ENCODE measurements around the gene KCNJ15.

KCNJ15 gene

GRCh38 chr21:38299671-38300070, 42.9 kb downstream of the KCNJ15 start:
- DNase-seq (ENCODE audit: low read depth), result no peak

GRCh38 chr21:38300141-38300578, 43.4 kb downstream of the KCNJ15 start:
- DNase-seq (ENCODE audit: low read depth), result no peak

- DNase-seq (ENCODE audit: low read depth), result no peak
Observed at GRCh38 chr21:38301321-38302214, 44.8 kb downstream of the KCNJ15 start.

- DNase-seq (ENCODE audit: low read depth), result peak; percentile 95
Observed at GRCh38 chr21:38303300-38303699, 46.5 kb downstream of the KCNJ15 start.

- peak; percentile 81 for DNase-seq (ENCODE audit: low read depth)
Observed at GRCh38 chr21:38306433-38307141, 49.8 kb downstream of the KCNJ15 start.

- DNase-seq (ENCODE audit: low read depth), result no peak
Observed at GRCh38 chr21:38307771-38308531, 51.2 kb downstream of the KCNJ15 start.

- no peak for DNase-seq (ENCODE audit: low read depth)
Observed at GRCh38 chr21:38308532-38309119, 51.8 kb downstream of the KCNJ15 start.

GRCh38 chr21:38310646-38311485, 54.1 kb downstream of the KCNJ15 start:
- DNase-seq (ENCODE audit: low read depth), result no peak

- DNase-seq (ENCODE audit: low read depth), result no peak
Observed at GRCh38 chr21:38311765-38312164, 55.0 kb downstream of the KCNJ15 start.

- no peak for DNase-seq (ENCODE audit: low read depth)
Observed at GRCh38 chr21:38312822-38313221, 56.0 kb downstream of the KCNJ15 start.

GRCh38 chr21:38314558-38314957, 57.8 kb downstream of the KCNJ15 start:
- no peak for DNase-seq (ENCODE audit: low read depth)

- no peak for DNase-seq (ENCODE audit: low read depth)
Observed at GRCh38 chr21:38315122-38315521, 58.3 kb downstream of the KCNJ15 start.

GRCh38 chr21:38319781-38320180, 63.0 kb downstream of the KCNJ15 start:
- no peak for DNase-seq (ENCODE audit: low read depth)

- DNase-seq (ENCODE audit: low read depth), result no peak
Observed at GRCh38 chr21:38321568-38321967, 64.8 kb downstream of the KCNJ15 start.

GRCh38 chr21:38322311-38322950, 65.6 kb downstream of the KCNJ15 start:
- peak; percentile 75 for DNase-seq (ENCODE audit: low read depth)

- DNase-seq (ENCODE audit: low read depth), result peak; percentile 99
Observed at GRCh38 chr21:38323721-38324531, 67.1 kb downstream of the KCNJ15 start.

GRCh38 chr21:38325216-38325615, 68.4 kb downstream of the KCNJ15 start:
- DNase-seq (ENCODE audit: low read depth), result no peak

GRCh38 chr21:38325731-38326420, 69.1 kb downstream of the KCNJ15 start:
- DNase-seq (ENCODE audit: low read depth), result no peak

GRCh38 chr21:38326429-38326828, 69.6 kb downstream of the KCNJ15 start:
- no peak for DNase-seq (ENCODE audit: low read depth)

All from GM04504 (cell line).